KMS-11 (cell line): ENCODE measurements around the gene RNF215.

ENCODE experiments used
- H2AFZ ChIP-seq: fragments of 200-600 bp; sonication (generic); 2 replicates; pipeline ENCODE4 v1.6.1; 2016; ENCODE audit warnings: antibody characterized with exemption, mixed run types, low read depth
- H3K27ac ChIP-seq: fragments of 200-600 bp; sonication (generic); 2 replicates; pipeline ENCODE4 v1.6.1; 2016; ENCODE audit warnings: mild to moderate bottlenecking, mixed run types
- H3K27me3 ChIP-seq: fragments of 200-600 bp; sonication (generic); 2 replicates; pipeline ENCODE4 v1.6.1; 2017; ENCODE audit warnings: mild to moderate bottlenecking, low read depth, mixed run types, moderate library complexity; ENCODE audit not compliant: insufficient read depth
- H3K36me3 ChIP-seq: fragments of 200-600 bp; sonication (generic); 2 replicates; pipeline ENCODE4 v1.6.1; 2017; ENCODE audit warnings: mild to moderate bottlenecking, mixed run types; ENCODE audit not compliant: insufficient read depth
- H3K4me1 ChIP-seq: fragments of 200-600 bp; sonication (generic); 2 replicates; pipeline ENCODE4 v1.6.1; 2016; ENCODE audit warnings: mild to moderate bottlenecking, low read depth, mixed run types; ENCODE audit not compliant: poor library complexity, severe bottlenecking
- H3K4me2 ChIP-seq: fragments of 200-600 bp; sonication (generic); 2 replicates; pipeline ENCODE4 v1.7.0; 2016; ENCODE audit warnings: mild to moderate bottlenecking, mixed run types
- H3K4me3 ChIP-seq: fragments of 200-600 bp; sonication (generic); IDR thresholded peaks from 2 replicates; pipeline ENCODE4 v1.6.1; 2017; ENCODE audit warnings: low read depth, low read length, mixed read lengths; ENCODE audit not compliant: insufficient read depth
- H3K79me2 ChIP-seq: fragments of 200-600 bp; sonication (generic); 2 replicates; pipeline ENCODE4 v1.6.1; 2016; ENCODE audit warnings: low read depth, mixed run types; ENCODE audit not compliant: insufficient read depth
- H3K9ac ChIP-seq: fragments of 200-600 bp; sonication (generic); 2 replicates; pipeline ENCODE4 v1.6.1; 2016; ENCODE audit warnings: mild to moderate bottlenecking, mixed run types
- H4K20me1 ChIP-seq: fragments of 200-600 bp; sonication (generic); 2 replicates; pipeline ENCODE4 v1.6.1; 2016; ENCODE audit warnings: mild to moderate bottlenecking, mixed run types; ENCODE audit not compliant: insufficient read depth
- TF ChIP-seq, protein P1 (sequence below): fragments of 200-600 bp; sonication (generic); conservative IDR thresholded peaks from 2 replicates; pipeline ENCODE4 v1.6.1; 2017; ENCODE audit warnings: low read depth, mild to moderate bottlenecking, antibody characterized with exemption, low read length, moderate library complexity, mixed read lengths

RNF215 gene

DNA sequence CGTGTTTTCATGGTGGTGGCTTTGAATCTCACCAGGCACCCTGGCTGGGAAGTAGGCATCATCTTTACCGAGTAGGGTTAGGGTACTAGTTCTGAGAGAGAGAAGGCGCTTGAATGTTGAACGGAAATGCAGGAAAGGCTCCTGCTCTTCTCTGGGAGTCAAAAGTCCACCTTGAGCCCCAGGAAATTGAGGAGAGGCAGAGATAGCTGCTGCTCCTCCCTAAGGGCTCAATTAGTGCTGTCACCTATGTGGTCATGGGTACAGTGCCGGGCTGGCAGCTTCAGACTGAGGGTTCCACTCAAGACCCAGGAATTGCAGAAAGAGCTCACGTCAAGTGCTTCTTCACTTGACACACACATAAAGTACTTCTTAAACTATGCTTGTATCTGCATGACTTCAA lies 28.7 kb downstream of the RNF215 start:
- TF ChIP-seq, protein P1, sequence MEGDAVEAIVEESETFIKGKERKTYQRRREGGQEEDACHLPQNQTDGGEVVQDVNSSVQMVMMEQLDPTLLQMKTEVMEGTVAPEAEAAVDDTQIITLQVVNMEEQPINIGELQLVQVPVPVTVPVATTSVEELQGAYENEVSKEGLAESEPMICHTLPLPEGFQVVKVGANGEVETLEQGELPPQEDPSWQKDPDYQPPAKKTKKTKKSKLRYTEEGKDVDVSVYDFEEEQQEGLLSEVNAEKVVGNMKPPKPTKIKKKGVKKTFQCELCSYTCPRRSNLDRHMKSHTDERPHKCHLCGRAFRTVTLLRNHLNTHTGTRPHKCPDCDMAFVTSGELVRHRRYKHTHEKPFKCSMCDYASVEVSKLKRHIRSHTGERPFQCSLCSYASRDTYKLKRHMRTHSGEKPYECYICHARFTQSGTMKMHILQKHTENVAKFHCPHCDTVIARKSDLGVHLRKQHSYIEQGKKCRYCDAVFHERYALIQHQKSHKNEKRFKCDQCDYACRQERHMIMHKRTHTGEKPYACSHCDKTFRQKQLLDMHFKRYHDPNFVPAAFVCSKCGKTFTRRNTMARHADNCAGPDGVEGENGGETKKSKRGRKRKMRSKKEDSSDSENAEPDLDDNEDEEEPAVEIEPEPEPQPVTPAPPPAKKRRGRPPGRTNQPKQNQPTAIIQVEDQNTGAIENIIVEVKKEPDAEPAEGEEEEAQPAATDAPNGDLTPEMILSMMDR: no peak
- Histone ChIP-seq H3K4me3 (no peak overlapping the region), H3K27me3 (no peaks in the 10 kb centered on the region), H3K36me3 (no peaks in the 10 kb centered on the region), H3K9ac (no peak overlapping the region), H3K27ac (no peak overlapping the region), H4K20me1 (no peaks in the 10 kb centered on the region), H2AFZ (no peak overlapping the region), H3K4me2 (no peak overlapping the region), H3K79me2 (peaks cover 29% of the 10 kb centered on the region), H3K4me1 (peaks cover 43% of the 10 kb centered on the region)

DNA sequence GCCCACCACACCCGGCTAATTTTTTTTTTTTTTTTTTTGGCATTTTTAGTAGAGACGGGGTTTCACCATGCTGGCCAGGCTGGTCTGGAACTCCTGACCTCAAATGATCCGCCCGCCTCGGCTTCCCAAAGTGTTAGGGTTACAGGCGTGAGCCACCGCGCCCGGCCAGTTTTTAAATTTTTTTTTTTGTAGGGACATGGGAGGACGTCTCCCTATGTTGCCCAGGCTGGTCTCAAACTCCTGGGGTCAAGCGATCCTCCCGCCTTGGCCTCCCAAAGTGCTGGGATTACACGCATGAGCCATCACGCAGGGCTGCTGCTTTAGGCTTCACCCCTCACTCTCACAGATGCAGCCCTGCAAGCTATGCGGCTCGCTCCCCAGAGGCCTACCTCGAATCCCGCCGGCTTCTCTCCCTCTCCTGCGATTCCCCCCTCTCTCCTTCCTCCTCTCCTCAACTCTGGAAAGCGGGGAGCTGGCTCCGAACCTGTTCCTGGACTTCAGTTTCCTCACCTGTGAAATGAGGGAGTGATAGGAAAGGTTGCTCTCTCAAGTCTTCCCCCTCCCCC lies 29.5 kb downstream of the RNF215 start:
- Histone ChIP-seq H3K4me3 (no peak overlapping the region), H3K9ac (no peak overlapping the region), H3K4me2 (peak overlapping the region; percentile 68), H4K20me1 (no peaks in the 10 kb centered on the region), H3K27ac (no peak overlapping the region), H3K4me1 (peaks cover 39% of the 10 kb centered on the region), H3K36me3 (no peaks in the 10 kb centered on the region), H2AFZ (no peak overlapping the region; the same call in 1 of the 2 replicates), H3K79me2 (peaks cover 34% of the 10 kb centered on the region), H3K27me3 (no peaks in the 10 kb centered on the region)
- TF ChIP-seq, protein P1: no peak

DNA sequence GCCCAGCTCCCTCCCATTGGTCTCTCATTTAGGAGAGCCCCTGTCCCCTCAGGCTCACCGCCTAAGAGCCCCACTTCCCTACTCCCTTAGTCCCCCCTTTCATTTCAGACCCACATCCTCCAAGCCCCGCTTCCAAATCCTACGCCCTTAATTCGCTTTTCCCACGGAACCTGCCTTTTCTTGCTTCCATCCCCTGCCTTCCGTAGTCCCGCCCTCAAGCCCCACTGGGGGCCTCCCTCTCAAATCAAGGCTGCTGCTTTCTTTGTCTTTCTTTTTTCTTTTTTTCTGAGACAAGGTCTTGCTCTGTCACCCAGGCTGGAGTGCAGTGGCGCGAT lies 30.0 kb downstream of the RNF215 start:
- Histone ChIP-seq H3K27me3 (no peaks in the 10 kb centered on the region), H4K20me1 (no peaks in the 10 kb centered on the region), H3K4me1 (peaks cover 34% of the 10 kb centered on the region), H2AFZ (peak overlapping the region; percentile 71), H3K79me2 (peaks cover 34% of the 10 kb centered on the region), H3K9ac (peak overlapping the region; percentile 96), H3K27ac (peak overlapping the region; percentile 79), H3K4me2 (peak overlapping the region; percentile 68), H3K4me3 (no peak overlapping the region), H3K36me3 (no peaks in the 10 kb centered on the region)
- TF ChIP-seq, protein P1: no peak

DNA sequence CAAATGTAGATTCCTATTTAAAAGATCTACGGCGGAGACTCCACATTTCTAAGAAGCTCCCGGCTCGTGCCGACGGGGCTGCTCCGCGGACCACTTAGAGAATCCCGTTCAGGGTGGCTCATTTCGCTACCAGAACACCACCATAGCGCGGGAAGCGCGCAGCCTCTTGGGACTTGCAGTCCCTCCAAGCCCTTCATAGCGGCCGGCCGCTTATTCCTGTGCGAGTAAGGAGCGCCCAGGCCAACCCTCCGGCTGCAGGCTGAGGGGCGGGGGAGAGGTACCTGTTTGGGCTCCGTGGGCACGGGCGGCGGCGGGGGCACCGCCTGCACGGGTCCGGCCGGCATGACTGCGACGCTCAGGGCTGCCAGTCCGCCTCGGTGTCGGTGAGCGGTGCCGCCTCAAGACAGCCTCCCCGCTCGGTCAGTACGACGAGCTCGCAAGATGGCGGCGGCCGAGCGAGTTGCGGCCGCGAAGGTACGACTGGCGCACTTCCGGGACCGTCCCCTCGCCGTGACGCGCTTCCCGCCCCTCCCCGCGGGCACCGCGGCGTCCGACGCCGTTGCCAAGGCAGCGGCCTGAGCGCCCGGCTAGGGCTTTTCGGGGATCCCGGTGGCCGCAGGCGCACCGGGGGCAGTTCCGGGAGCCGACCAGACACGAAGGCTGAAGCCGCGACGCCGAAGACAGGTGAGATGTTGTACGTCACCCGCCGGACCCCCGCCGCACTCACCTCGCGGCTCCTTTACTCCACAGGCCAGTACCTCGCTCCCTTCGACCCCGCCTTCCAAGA lies 30.6 kb downstream of the RNF215 start, which contains the start of the genes CCDC157 and SF3A1:
CCDC157 (plus strand) TSS at position 559 of the 787 bp plus-strand sequence. CDS start 8,994 bp downstream, outside the sequence.
SF3A1 (minus strand) TSS at position 446 of the 787 bp plus-strand sequence; CDS start at position 344, 102 bp downstream.
- TF ChIP-seq, protein P1: no peak
- no peaks in the 10 kb centered on the region for H3K36me3 ChIP-seq
- H3K4me1 ChIP-seq: peaks cover 28% of the 10 kb centered on the region
- peak within 1 kb of the TSS; percentile 71 for H2AFZ ChIP-seq
- peaks cover 35% of the 10 kb centered on the region for H3K79me2 ChIP-seq
- peak within 1 kb of the TSS; percentile 96 for H3K9ac ChIP-seq
- peak within 1 kb of the TSS; percentile 68 for H3K4me2 ChIP-seq
- H3K27ac ChIP-seq: peak within 1 kb of the TSS; percentile 79
- no peak within 1 kb of the TSS for H3K4me3 ChIP-seq
- H3K27me3 ChIP-seq: no peaks in the 10 kb centered on the region
- H4K20me1 ChIP-seq: no peaks in the 10 kb centered on the region
